GM20431 (cell line): Measurements from ENCODE around the gene TRIM8.

Source experiments
- in situ Hi-C: fragments of 300-500 bp; cut with MseI, MboI; formaldehyde crosslinking; loops from one replicate; pipeline ENCODE4 v1.15.0; 2020; ENCODE audit warnings: low sequenced_read_pairs; ENCODE audit not compliant: unreplicated experiment

Gene TRIM8

GRCh38 chr10:102644066-102644645, at the start of gene TRIM8:
Gene TRIM8 (plus strand): TSS chr10:102644479. CDS start chr10:102644618, 139 bp downstream.
- in situ Hi-C loops = no loop called here

GRCh38 chr10:102595293-102595692, 49.0 kb upstream of the TRIM8 start:
- in situ Hi-C loops = loop anchor here (25.0 kb wide), 1 partner anchor 358 kb away; the partner anchor contains the start of genes ELOVL3, GBF1 and PITX3

- in situ Hi-C loops = loop anchor here (25.0 kb wide), 1 partner anchor 359 kb away; the partner anchor contains the start of genes ELOVL3, GBF1 and PITX3
Measured at GRCh38 chr10:102595897-102596296, 48.4 kb upstream of the TRIM8 start.

- in situ Hi-C loops = loop anchor here (25.0 kb wide), 1 partner anchor 359 kb away; the partner anchor contains the start of genes ELOVL3, GBF1 and PITX3
Measured at GRCh38 chr10:102596506-102596971, 47.7 kb upstream of the TRIM8 start.

- in situ Hi-C loops = loop anchor here (25.0 kb wide), 1 partner anchor 360 kb away; the partner anchor contains the start of genes ELOVL3, GBF1 and PITX3
Measured at GRCh38 chr10:102597131-102597991, 46.9 kb upstream of the TRIM8 start.

GRCh38 chr10:102598243-102598642, 46.0 kb upstream of the TRIM8 start:
- in situ Hi-C loops = loop anchor here (25.0 kb wide), 1 partner anchor 361 kb away; the partner anchor contains the start of genes ELOVL3, GBF1 and PITX3

- in situ Hi-C loops = loop anchor here (25.0 kb wide), 1 partner anchor 362 kb away; the partner anchor contains the start of genes ELOVL3, GBF1 and PITX3
Measured at GRCh38 chr10:102599565-102600327, 44.5 kb upstream of the TRIM8 start.

GRCh38 chr10:102600816-102601215, 43.5 kb upstream of the TRIM8 start:
- in situ Hi-C loops = no loop called here

- in situ Hi-C loops = no loop called here
Measured at GRCh38 chr10:102601639-102602038, 42.6 kb upstream of the TRIM8 start.

GRCh38 chr10:102602272-102603045, 41.8 kb upstream of the TRIM8 start:
- in situ Hi-C loops = no loop called here

- in situ Hi-C loops = no loop called here
Measured at GRCh38 chr10:102603946-102604345, 40.3 kb upstream of the TRIM8 start.

GRCh38 chr10:102604439-102604841, 39.8 kb upstream of the TRIM8 start:
- in situ Hi-C loops = no loop called here

- in situ Hi-C loops = no loop called here
Measured at GRCh38 chr10:102605712-102606111, 38.6 kb upstream of the TRIM8 start.

GRCh38 chr10:102608487-102608886, 35.8 kb upstream of the TRIM8 start:
- in situ Hi-C loops = no loop called here

GRCh38 chr10:102610441-102610887, 33.8 kb upstream of the TRIM8 start:
- in situ Hi-C loops = no loop called here

- in situ Hi-C loops = no loop called here
Measured at GRCh38 chr10:102611514-102612087, 32.7 kb upstream of the TRIM8 start.

- in situ Hi-C loops = no loop called here
Measured at GRCh38 chr10:102612964-102613275, 31.4 kb upstream of the TRIM8 start.

- in situ Hi-C loops = no loop called here
Measured at GRCh38 chr10:102613286-102613685, 31.0 kb upstream of the TRIM8 start.

GRCh38 chr10:102613785-102614184, 30.5 kb upstream of the TRIM8 start:
- in situ Hi-C loops = no loop called here
